Neural progenitor cell (in vitro differentiated cells): ENCODE results near the gene TTPAL.

Experiments used
- EZH2phosphoT487 ChIP-seq: fragments of 200-600 bp; sonication (generic); IDR thresholded peaks from 2 replicates; pipeline ENCODE4 v1.6.1; 2017; ENCODE audit warnings: antibody characterized with exemption
- TF ChIP-seq, protein P1 (sequence below): fragments of 200-600 bp; sonication (generic); IDR thresholded peaks from 2 replicates; pipeline ENCODE4 v1.5.1; 2017; ENCODE audit warnings: antibody characterized with exemption, mild to moderate bottlenecking

DNA sequence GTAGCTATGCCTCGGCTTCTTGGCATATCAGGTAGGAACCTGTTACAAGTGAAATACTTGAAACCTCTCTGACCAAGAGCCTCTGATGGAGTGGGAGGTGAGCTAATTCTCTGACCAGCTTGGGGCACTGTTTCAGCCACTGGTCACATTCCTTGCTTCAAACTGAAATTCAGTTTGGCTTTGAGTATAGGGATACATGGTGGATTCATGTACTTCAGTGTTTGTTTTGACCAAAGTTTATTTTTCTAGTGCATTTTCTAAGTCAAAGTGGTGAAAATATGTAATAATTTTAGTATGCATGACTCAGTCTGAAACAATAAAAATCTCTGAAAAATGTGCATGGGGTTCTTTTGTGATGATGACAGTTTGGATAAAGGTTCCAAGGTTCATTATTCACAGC is 18.6 kb downstream of the TTPAL start:
- TF ChIP-seq, protein P1, sequence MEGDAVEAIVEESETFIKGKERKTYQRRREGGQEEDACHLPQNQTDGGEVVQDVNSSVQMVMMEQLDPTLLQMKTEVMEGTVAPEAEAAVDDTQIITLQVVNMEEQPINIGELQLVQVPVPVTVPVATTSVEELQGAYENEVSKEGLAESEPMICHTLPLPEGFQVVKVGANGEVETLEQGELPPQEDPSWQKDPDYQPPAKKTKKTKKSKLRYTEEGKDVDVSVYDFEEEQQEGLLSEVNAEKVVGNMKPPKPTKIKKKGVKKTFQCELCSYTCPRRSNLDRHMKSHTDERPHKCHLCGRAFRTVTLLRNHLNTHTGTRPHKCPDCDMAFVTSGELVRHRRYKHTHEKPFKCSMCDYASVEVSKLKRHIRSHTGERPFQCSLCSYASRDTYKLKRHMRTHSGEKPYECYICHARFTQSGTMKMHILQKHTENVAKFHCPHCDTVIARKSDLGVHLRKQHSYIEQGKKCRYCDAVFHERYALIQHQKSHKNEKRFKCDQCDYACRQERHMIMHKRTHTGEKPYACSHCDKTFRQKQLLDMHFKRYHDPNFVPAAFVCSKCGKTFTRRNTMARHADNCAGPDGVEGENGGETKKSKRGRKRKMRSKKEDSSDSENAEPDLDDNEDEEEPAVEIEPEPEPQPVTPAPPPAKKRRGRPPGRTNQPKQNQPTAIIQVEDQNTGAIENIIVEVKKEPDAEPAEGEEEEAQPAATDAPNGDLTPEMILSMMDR, result no peak
- TF ChIP-seq EZH2phosphoT487, result no peak
